Measurements from ENCODE around the gene YIPF4.
"Not testable (repeated sequence)": the region's sequence is repeated elsewhere in the genome, so short reads cannot be mapped to it uniquely, and the experiment has no call there.

The YIPF4 gene

GRCh38 chr2:32363597-32363996 is 85.9 kb downstream of the YIPF4 start:
- FAIRE-seq = no peak

GRCh38 chr2:32364290-32364689 is 86.6 kb downstream of the YIPF4 start:
- FAIRE-seq; DNase-seq (ENCODE audit: insufficient read length, low spot score): not testable (repeated sequence)

More at GRCh38 chr2:32363597-32363996, 85.9 kb downstream of the YIPF4 start:
- no peak for DNase-seq (ENCODE audit: insufficient read length, low spot score)

- not testable (repeated sequence) for DNase-seq (ENCODE audit: insufficient read length, low spot score); FAIRE-seq
Measured at GRCh38 chr2:32365679-32366078, 88.0 kb downstream of the YIPF4 start.
